Fibroblast of lung (primary cell): Measurements from ENCODE around the gene SLC35F4. TPM values are rescaled to one million over a fixed set of nuclear protein-coding genes. Genes with fewer than 3 reads are reported as not detected.

Experiments used
- DNase-seq, 2 donors: peaks; one replicate each; pipeline versions ENCODE4 v3.0.0 to v3.0.0-alpha.2; 2010; ENCODE audit warnings: low read depth in 2 of 2
- H2AFZ ChIP-seq: 2 replicates; pipeline ENCODE4 v1.5.1; 2012; ENCODE audit warnings: low read length, control low read depth, inconsistent platforms
- H3K27ac ChIP-seq: 2 replicates; pipeline ENCODE4 v1.5.1; 2011; ENCODE audit warnings: low read length, control low read depth; ENCODE audit not compliant: insufficient read depth
- H3K27me3 ChIP-seq: 2 replicates; pipeline ENCODE4 v1.5.1; 2011; ENCODE audit warnings: mild to moderate bottlenecking, low read length; ENCODE audit not compliant: control insufficient read depth, insufficient read depth
- H3K36me3 ChIP-seq: 2 replicates; pipeline ENCODE4 v1.5.1; 2011; ENCODE audit warnings: low read length; ENCODE audit not compliant: control insufficient read depth, insufficient read depth
- H3K4me1 ChIP-seq: 2 replicates; pipeline ENCODE4 v1.5.1; 2011; ENCODE audit warnings: low read length; ENCODE audit not compliant: control insufficient read depth, insufficient read depth; ENCODE audit errors: extremely low read depth
- H3K4me2 ChIP-seq: 2 replicates; pipeline ENCODE4 v1.5.1; 2011; ENCODE audit warnings: low read length, control low read depth; ENCODE audit not compliant: insufficient read depth; ENCODE audit errors: extremely low read depth
- H3K4me3 ChIP-seq, 4 experiments: fragments of 200-600 bp in 1 of 4; sonication (generic) in 1 of 4; replicated peaks in 1 of 4; 2 replicates each; pipeline ENCODE4 v1.5.1; 2011 to 2016; ENCODE audit warnings: low read length in 4 of 4, low read depth in 3 of 4, mild to moderate bottlenecking in 3 of 4, control low read depth in 2 of 4, inconsistent platforms in 1 of 4, mixed read lengths in 1 of 4; ENCODE audit not compliant: insufficient read depth in 1 of 4; ENCODE audit errors: control extremely low read depth in 1 of 4
- H3K79me2 ChIP-seq: 2 replicates; pipeline ENCODE4 v1.5.1; 2012; ENCODE audit warnings: mild to moderate bottlenecking, low read length, inconsistent platforms; ENCODE audit not compliant: control insufficient read depth, insufficient read depth
- H3K9ac ChIP-seq: 2 replicates; pipeline ENCODE4 v1.5.1; 2011; ENCODE audit warnings: mild to moderate bottlenecking, low read length, control low read depth; ENCODE audit not compliant: insufficient read depth
- H3K9me3 ChIP-seq: 2 replicates; pipeline ENCODE4 v1.5.1; 2012; ENCODE audit warnings: low read depth, low read length; ENCODE audit not compliant: control insufficient read depth, insufficient read depth
- H4K20me1 ChIP-seq: 2 replicates; pipeline ENCODE4 v1.5.1; 2011; ENCODE audit warnings: low read length; ENCODE audit not compliant: control insufficient read depth, insufficient read depth; ENCODE audit errors: extremely low read depth
- EZH2 ChIP-seq: IDR thresholded peaks from 2 replicates; pipeline ENCODE4 v1.5.1; 2012; ENCODE audit warnings: low read length, control low read depth, mild to moderate bottlenecking; ENCODE audit errors: missing control alignments
- polyA plus RNA-seq, 2 donors: library from polyadenylated mRNA; depleted of rRNA in 1 of 2; stranded (reverse) in 1 of 2; unstranded in 1 of 2; fragments of >200 nt; gene quantifications; 2 replicates each; pipeline ENCODE4 v1.2.1, GENCODE V29; 2011 to 2012; ENCODE audit warnings: missing spikeins in 1 of 2
- total RNA-seq: library from RNA; depleted of rRNA; stranded (reverse); fragments of >200 nt; gene quantifications from 2 replicates; pipeline ENCODE4 v1.2.1, GENCODE V29; 2014
- TF ChIP-seq, protein P1 (sequence below), 2 donors: IDR thresholded peaks in 1 of 2; conservative IDR thresholded peaks in 1 of 2; 1 replicate in 1 of 2; 2 replicates in 1 of 2; pipeline ENCODE4 v1.5.1; 2011 to 2012; ENCODE audit warnings: low read length in 2 of 2, control low read depth in 1 of 2, inconsistent platforms in 1 of 2, low read depth in 1 of 2, mild to moderate bottlenecking in 1 of 2

The SLC35F4 gene
- total and polyA plus RNA-seq, 2 donors (not counting 1 experiment from before 2014, with no cell fraction given) = not detected

DNA sequence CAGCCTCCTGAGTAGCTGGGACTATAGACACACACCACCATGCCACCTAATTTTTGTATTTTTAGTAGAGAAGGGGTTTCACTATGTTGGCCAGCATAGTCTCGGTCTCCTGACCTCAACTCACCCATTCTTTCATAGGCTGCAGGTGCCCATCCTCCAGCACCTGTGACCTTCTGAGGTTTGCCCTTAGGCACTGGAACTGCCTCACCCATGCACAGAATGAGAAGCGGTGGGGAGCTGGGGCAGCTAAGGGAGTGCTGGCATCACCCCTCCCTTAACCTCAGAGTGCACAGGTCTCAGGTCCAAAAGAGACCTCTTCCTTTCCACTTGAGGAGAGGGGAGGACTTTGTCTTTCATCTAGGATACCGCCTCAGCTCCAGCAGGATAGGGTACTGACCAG lies 194.9 kb downstream of the SLC35F4 start:
- Histone ChIP-seq H3K79me2 (no peaks in the 10 kb centered on the region), H3K4me2 (no peak overlapping the region), H4K20me1 (no peaks in the 10 kb centered on the region), H3K36me3 (no peaks in the 10 kb centered on the region), H3K27me3 (no peaks in the 10 kb centered on the region), H3K9ac (no peak overlapping the region), H3K4me1 (no peaks in the 10 kb centered on the region), H2AFZ (no peak overlapping the region), H3K9me3 (no peaks in the 10 kb centered on the region), H3K27ac (no peak overlapping the region), H3K4me3 (no peak overlapping the region)
- DNase-seq = no peak
- TF ChIP-seq EZH2 = no peak
- TF ChIP-seq, protein P1, sequence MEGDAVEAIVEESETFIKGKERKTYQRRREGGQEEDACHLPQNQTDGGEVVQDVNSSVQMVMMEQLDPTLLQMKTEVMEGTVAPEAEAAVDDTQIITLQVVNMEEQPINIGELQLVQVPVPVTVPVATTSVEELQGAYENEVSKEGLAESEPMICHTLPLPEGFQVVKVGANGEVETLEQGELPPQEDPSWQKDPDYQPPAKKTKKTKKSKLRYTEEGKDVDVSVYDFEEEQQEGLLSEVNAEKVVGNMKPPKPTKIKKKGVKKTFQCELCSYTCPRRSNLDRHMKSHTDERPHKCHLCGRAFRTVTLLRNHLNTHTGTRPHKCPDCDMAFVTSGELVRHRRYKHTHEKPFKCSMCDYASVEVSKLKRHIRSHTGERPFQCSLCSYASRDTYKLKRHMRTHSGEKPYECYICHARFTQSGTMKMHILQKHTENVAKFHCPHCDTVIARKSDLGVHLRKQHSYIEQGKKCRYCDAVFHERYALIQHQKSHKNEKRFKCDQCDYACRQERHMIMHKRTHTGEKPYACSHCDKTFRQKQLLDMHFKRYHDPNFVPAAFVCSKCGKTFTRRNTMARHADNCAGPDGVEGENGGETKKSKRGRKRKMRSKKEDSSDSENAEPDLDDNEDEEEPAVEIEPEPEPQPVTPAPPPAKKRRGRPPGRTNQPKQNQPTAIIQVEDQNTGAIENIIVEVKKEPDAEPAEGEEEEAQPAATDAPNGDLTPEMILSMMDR (conservative IDR thresholded peaks at IDR 0.05 in 1 of 2, IDR thresholded peaks at IDR 0.05 in 1 of 2; ENCODE audit: low read depth in 1 of 2, low read length in 2 of 2) = no peak

DNA sequence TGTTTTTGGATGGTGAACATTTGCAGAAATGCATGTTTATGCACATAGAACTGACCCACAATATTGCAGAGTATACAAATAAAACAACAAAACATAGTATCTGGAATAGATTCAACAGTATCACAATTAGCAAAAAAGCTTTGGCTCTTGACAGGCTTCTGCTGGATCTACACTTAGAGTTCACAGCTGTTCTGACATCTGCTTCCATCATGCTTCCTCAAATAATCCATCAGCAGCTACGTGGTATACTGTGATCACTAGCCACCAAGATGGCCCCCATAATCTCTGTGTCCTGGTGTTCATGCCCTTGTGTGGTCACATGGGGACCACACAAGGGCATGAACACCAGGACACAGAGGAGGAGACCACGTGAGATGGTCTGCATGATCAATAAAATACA lies 205.7 kb downstream of the SLC35F4 start:
- Histone ChIP-seq H3K27ac (no peak overlapping the region), H3K27me3 (no peaks in the 10 kb centered on the region), H3K4me3 (no peak overlapping the region), H3K9me3 (no peaks in the 10 kb centered on the region), H3K4me1 (no peaks in the 10 kb centered on the region), H3K36me3 (no peaks in the 10 kb centered on the region), H3K9ac (no peak overlapping the region), H4K20me1 (no peaks in the 10 kb centered on the region), H2AFZ (no peak overlapping the region), H3K4me2 (no peak overlapping the region), H3K79me2 (no peaks in the 10 kb centered on the region)
- no peak for DNase-seq
- TF ChIP-seq EZH2 = no peak
- TF ChIP-seq, protein P1 (conservative IDR thresholded peaks at IDR 0.05 in 1 of 2, IDR thresholded peaks at IDR 0.05 in 1 of 2; ENCODE audit: low read depth in 1 of 2, low read length in 2 of 2) = no peak

DNA sequence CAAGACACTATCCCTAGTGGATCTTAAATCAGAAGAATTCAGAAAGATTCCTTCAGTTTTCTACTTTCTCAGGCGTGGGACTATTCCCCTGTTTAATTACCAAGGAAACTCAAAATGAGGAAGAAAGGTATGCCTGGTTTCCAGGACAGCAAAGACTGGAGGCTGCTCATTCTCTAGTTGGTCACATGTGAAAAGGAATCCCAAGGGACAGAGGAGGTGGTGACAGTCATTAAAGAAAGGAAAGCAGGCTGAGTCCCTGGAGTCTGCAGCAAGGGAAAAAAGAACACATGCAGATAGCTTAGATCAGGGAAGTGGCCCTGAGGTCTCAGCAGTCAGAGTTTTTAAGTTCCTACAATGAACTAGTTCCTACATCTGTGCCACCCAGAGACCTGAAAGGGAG lies 206.8 kb downstream of the SLC35F4 start:
- Histone ChIP-seq H3K4me2 (no peak overlapping the region), H3K9ac (no peak overlapping the region), H3K27me3 (no peaks in the 10 kb centered on the region), H2AFZ (no peak overlapping the region), H3K9me3 (no peaks in the 10 kb centered on the region), H3K4me3 (no peak overlapping the region), H3K4me1 (no peaks in the 10 kb centered on the region), H3K79me2 (no peaks in the 10 kb centered on the region), H3K36me3 (no peaks in the 10 kb centered on the region), H3K27ac (no peak overlapping the region), H4K20me1 (no peaks in the 10 kb centered on the region)
- no peak for TF ChIP-seq EZH2
- TF ChIP-seq, protein P1 (conservative IDR thresholded peaks at IDR 0.05 in 1 of 2, IDR thresholded peaks at IDR 0.05 in 1 of 2; ENCODE audit: low read depth in 1 of 2, low read length in 2 of 2) = no peak
- no peak for DNase-seq
